CD4-positive, alpha-beta T cell treated with Interleukin-17A for 4 hours (primary cell): Measurements from ENCODE around the gene TUBB6.

Experiments used
- DNase-seq: peaks from one replicate; pipeline ENCODE4 v3.0.0-alpha.2; 2020; ENCODE audit warnings: mixed read lengths

The TUBB6 gene

GRCh38 chr18:12307701-12308385 is at the start of gene TUBB6:
TSS of gene TUBB6 (plus strand) at chr18:12308241. CDS start at chr18:12308293, 52 bp downstream.
- DNase-seq, result no peak

GRCh38 chr18:12258719-12259705 is 49.0 kb upstream of the TUBB6 start:
- DNase-seq, result no peak

GRCh38 chr18:12262748-12263147 is 45.3 kb upstream of the TUBB6 start:
- DNase-seq, result no peak

GRCh38 chr18:12264864-12265263 is 43.2 kb upstream of the TUBB6 start:
- DNase-seq, result no peak

GRCh38 chr18:12271376-12272235 is 36.4 kb upstream of the TUBB6 start:
- DNase-seq, result peak; percentile 50

- DNase-seq, result no peak
These were observed 33.2 kb upstream of the TUBB6 start for GRCh38 chr18:12274793-12275192.

GRCh38 chr18:12276736-12277554 is 31.1 kb upstream of the TUBB6 start:
- DNase-seq, result no peak

- no peak for DNase-seq
These were observed 29.8 kb upstream of the TUBB6 start for GRCh38 chr18:12278215-12278671.

- no peak for DNase-seq
These were observed 29.0 kb upstream of the TUBB6 start for GRCh38 chr18:12278741-12279682.

GRCh38 chr18:12279781-12280531 is 28.1 kb upstream of the TUBB6 start:
- no peak for DNase-seq

- no peak for DNase-seq
These were observed 26.2 kb upstream of the TUBB6 start for GRCh38 chr18:12281861-12282260.

GRCh38 chr18:12282442-12283039 is 25.5 kb upstream of the TUBB6 start:
- no peak for DNase-seq

GRCh38 chr18:12283256-12283655 is 24.8 kb upstream of the TUBB6 start:
- DNase-seq, result no peak

GRCh38 chr18:12283666-12284065 is 24.4 kb upstream of the TUBB6 start:
- no peak for DNase-seq

GRCh38 chr18:12287131-12287681 is 20.8 kb upstream of the TUBB6 start:
- no peak for DNase-seq

- DNase-seq, result no peak
These were observed 20.2 kb upstream of the TUBB6 start for GRCh38 chr18:12287684-12288402.

- no peak for DNase-seq
These were observed 19.7 kb upstream of the TUBB6 start for GRCh38 chr18:12288403-12288755.

GRCh38 chr18:12290086-12290485 is 18.0 kb upstream of the TUBB6 start:
- DNase-seq, result no peak

GRCh38 chr18:12291161-12291560 is 16.9 kb upstream of the TUBB6 start:
- DNase-seq, result no peak
